A204.1 (cell line): ENCODE data around the gene RTP3.

Source experiments
- FAIRE-seq: peaks from 2 replicates; lab custom pipeline; 2012; peaks lifted over from hg19 to GRCh38; lab: Jason Lieb, UNC

The RTP3 gene

GRCh38 chr3:46497556-46498265 is at the start of gene RTP3:
RTP3 (plus strand) TSS chr3:46497976; CDS start chr3:46498063, 87 bp downstream.
- no peak for FAIRE-seq

- FAIRE-seq = no peak
Observed at GRCh38 chr3:46448721-46449120, 49.1 kb upstream of the RTP3 start.

- no peak for FAIRE-seq
Observed at GRCh38 chr3:46449755-46450552, 47.8 kb upstream of the RTP3 start.

- FAIRE-seq = no peak
Observed at GRCh38 chr3:46453526-46454208, 44.1 kb upstream of the RTP3 start.

GRCh38 chr3:46454209-46454595 is 43.6 kb upstream of the RTP3 start:
- no peak for FAIRE-seq

- FAIRE-seq = no peak
Observed at GRCh38 chr3:46454606-46455005, 43.2 kb upstream of the RTP3 start.

- FAIRE-seq = no peak
Observed at GRCh38 chr3:46455231-46456115, 42.3 kb upstream of the RTP3 start.

- FAIRE-seq = no peak
Observed at GRCh38 chr3:46456118-46456517, 41.7 kb upstream of the RTP3 start.

GRCh38 chr3:46460051-46460450 is 37.7 kb upstream of the RTP3 start:
- FAIRE-seq = no peak

GRCh38 chr3:46462111-46462510 is 35.7 kb upstream of the RTP3 start:
- no peak for FAIRE-seq

GRCh38 chr3:46462511-46462910 is 35.3 kb upstream of the RTP3 start:
- no peak for FAIRE-seq

GRCh38 chr3:46463120-46463867 is 34.5 kb upstream of the RTP3 start:
- FAIRE-seq = no peak

GRCh38 chr3:46463868-46464241 is 33.9 kb upstream of the RTP3 start:
- no peak for FAIRE-seq

- no peak for FAIRE-seq
Observed at GRCh38 chr3:46464326-46465195, 33.2 kb upstream of the RTP3 start, which contains the start of gene LTF. LTF (minus strand) TSS chr3:46464905; CDS start chr3:46464867, 38 bp downstream.

- FAIRE-seq = no peak
Observed at GRCh38 chr3:46465196-46465520, 32.6 kb upstream of the RTP3 start.

- FAIRE-seq = no peak
Observed at GRCh38 chr3:46466273-46466672, 31.5 kb upstream of the RTP3 start.

GRCh38 chr3:46466871-46467403 is 30.8 kb upstream of the RTP3 start:
- no peak for FAIRE-seq

GRCh38 chr3:46467562-46467961 is 30.2 kb upstream of the RTP3 start:
- FAIRE-seq = no peak

GRCh38 chr3:46468753-46469600 is 28.8 kb upstream of the RTP3 start:
- FAIRE-seq = no peak
